Activated T-cell treated with anti-CD3 and anti-CD28 coated beads, Interleukin-2, amount 50 U/mL, for 48 hours (primary cell): Measurements from ENCODE around the gene RSRC2.
"Not testable (repeated sequence)": the region's sequence is repeated elsewhere in the genome, so short reads cannot be mapped to it uniquely, and the experiment has no call there.

ENCODE experiments used
- DNase-seq, 2 experiments: peaks; one replicate each; pipeline ENCODE4 v3.0.0-alpha.2; 2020

RSRC2 gene

GRCh38 chr12:122526683-122527477 lies at the start of gene RSRC2, which contains the start of gene KNTC1:
Gene RSRC2, minus strand, starts transcription at chr12:122526936. Its CDS starts 83 bp downstream, at chr12:122526853.
Gene KNTC1, plus strand, starts transcription at chr12:122527249. Its CDS starts 2,815 bp downstream, at chr12:122530064.
- DNase-seq: peak; percentile 98 to 99

GRCh38 chr12:122571821-122572220 lies 45.1 kb upstream of the RSRC2 start:
- no peak for DNase-seq

- not testable (repeated sequence) for DNase-seq
Measured at GRCh38 chr12:122570006-122570405, 43.3 kb upstream of the RSRC2 start.

GRCh38 chr12:122569288-122569687 lies 42.6 kb upstream of the RSRC2 start:
- DNase-seq: no peak

GRCh38 chr12:122566816-122567215 lies 40.1 kb upstream of the RSRC2 start:
- not testable (repeated sequence) for DNase-seq

GRCh38 chr12:122563361-122563760 lies 36.6 kb upstream of the RSRC2 start:
- no peak for DNase-seq

GRCh38 chr12:122560138-122560537 lies 33.4 kb upstream of the RSRC2 start:
- no peak for DNase-seq

- no peak for DNase-seq
Measured at GRCh38 chr12:122558745-122559641, 32.3 kb upstream of the RSRC2 start.

GRCh38 chr12:122547330-122547729 lies 20.6 kb upstream of the RSRC2 start:
- DNase-seq: no peak

GRCh38 chr12:122545855-122546254 lies 19.1 kb upstream of the RSRC2 start:
- no peak for DNase-seq

- DNase-seq: no peak
Measured at GRCh38 chr12:122544537-122544936, 17.8 kb upstream of the RSRC2 start.

GRCh38 chr12:122538496-122538895 lies 11.8 kb upstream of the RSRC2 start:
- DNase-seq: no peak

GRCh38 chr12:122537021-122537420 lies 10.3 kb upstream of the RSRC2 start:
- no peak for DNase-seq

GRCh38 chr12:122533856-122534255 lies 7.1 kb upstream of the RSRC2 start:
- no peak for DNase-seq

- no peak for DNase-seq
Measured at GRCh38 chr12:122528992-122529391, 2.3 kb upstream of the RSRC2 start.

- no peak for DNase-seq
Measured at GRCh38 chr12:122528582-122528981, 1.8 kb upstream of the RSRC2 start.

- peak; percentile 47 to 56 for DNase-seq
Measured at GRCh38 chr12:122527478-122527944, 775 bp upstream of the RSRC2 start.

GRCh38 chr12:122523846-122524718 lies 2.7 kb downstream of the RSRC2 start:
- no peak for DNase-seq

- DNase-seq: no peak
Measured at GRCh38 chr12:122523280-122523679, 3.5 kb downstream of the RSRC2 start.

- DNase-seq: no peak
Measured at GRCh38 chr12:122520676-122521075, 6.1 kb downstream of the RSRC2 start.

GRCh38 chr12:122519418-122519817 lies 7.3 kb downstream of the RSRC2 start:
- no peak for DNase-seq

- DNase-seq: no peak
Measured at GRCh38 chr12:122518908-122519307, 7.8 kb downstream of the RSRC2 start.

GRCh38 chr12:122517877-122518276 lies 8.9 kb downstream of the RSRC2 start:
- no peak for DNase-seq
